ENCODE measurements around the gene CCL1.

DNA sequence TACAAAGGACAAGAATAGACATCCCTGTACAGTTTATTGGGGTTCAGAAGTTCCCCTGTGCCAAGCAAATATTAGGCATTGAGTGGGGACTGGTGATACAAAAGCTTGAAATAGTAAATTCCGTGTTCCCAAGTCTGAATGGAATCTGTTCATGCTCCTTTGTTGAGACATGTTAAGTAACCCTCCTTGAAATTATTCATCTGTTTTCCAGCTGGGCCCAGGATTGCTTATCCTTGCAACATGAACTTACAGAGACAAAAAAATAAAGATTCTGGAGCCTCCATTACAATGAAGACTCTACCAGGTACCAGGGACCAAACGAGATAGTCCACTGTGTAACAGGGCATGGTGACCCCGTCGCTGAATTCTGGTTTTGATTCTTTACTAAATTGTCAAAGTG is 49.9 kb downstream of the CCL1 start:
- TF ChIP-seq EZH2 (IDR thresholded peaks at IDR 0.05; ENCODE audit: borderline replicate concordance, insufficient read depth, low read depth, low read length, poor library complexity, severe bottlenecking), result no peak
- TF ChIP-seq, protein P1, sequence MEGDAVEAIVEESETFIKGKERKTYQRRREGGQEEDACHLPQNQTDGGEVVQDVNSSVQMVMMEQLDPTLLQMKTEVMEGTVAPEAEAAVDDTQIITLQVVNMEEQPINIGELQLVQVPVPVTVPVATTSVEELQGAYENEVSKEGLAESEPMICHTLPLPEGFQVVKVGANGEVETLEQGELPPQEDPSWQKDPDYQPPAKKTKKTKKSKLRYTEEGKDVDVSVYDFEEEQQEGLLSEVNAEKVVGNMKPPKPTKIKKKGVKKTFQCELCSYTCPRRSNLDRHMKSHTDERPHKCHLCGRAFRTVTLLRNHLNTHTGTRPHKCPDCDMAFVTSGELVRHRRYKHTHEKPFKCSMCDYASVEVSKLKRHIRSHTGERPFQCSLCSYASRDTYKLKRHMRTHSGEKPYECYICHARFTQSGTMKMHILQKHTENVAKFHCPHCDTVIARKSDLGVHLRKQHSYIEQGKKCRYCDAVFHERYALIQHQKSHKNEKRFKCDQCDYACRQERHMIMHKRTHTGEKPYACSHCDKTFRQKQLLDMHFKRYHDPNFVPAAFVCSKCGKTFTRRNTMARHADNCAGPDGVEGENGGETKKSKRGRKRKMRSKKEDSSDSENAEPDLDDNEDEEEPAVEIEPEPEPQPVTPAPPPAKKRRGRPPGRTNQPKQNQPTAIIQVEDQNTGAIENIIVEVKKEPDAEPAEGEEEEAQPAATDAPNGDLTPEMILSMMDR (IDR thresholded peaks at IDR 0.05), result no peak

Measured in B cell (primary cell).